B cell (primary cell): ENCODE measurements around the gene KRTAP5-10. TPM values are rescaled to one million over a fixed set of nuclear protein-coding genes. Genes with fewer than 3 reads are reported as not detected.

ENCODE experiments used
- ATAC-seq: fragments of 200-7000 bp; cut with Tn5 transposase; one replicate; pipeline ENCODE4 v1.10.0; 2021; ENCODE audit warnings: low read depth, mild to moderate bottlenecking, moderate number of reproducible peaks, moderate library complexity
- CTCF ChIA-PET: fragments of 350-600 bp; sonication (Branson Sonifier 250); formaldehyde crosslinking; loops from one replicate; lab custom pipeline; 2021; ENCODE audit warnings: antibody characterized with exemption, inconsistent platforms; lab: Charles Lee
- POLR2A ChIA-PET: fragments of 350-600 bp; sonication (Branson Sonifier 250); formaldehyde crosslinking; loops from one replicate; lab custom pipeline; 2021; ENCODE audit warnings: antibody characterized with exemption; lab: Charles Lee
- DNase-seq: peaks from one replicate; pipeline ENCODE4 v3.0.0; 2013
- H2AFZ ChIP-seq: 2 replicates; pipeline ENCODE4 v1.6.1; 2012; ENCODE audit warnings: mild to moderate bottlenecking, low read depth, low read length; ENCODE audit not compliant: insufficient read depth, poor library complexity, severe bottlenecking
- H3K27ac ChIP-seq, 2 donors: 1 replicate in 1 of 2; 2 replicates in 1 of 2; pipeline ENCODE4 v1.5.1; 2012 to 2013; ENCODE audit warnings: low read length in 2 of 2, mild to moderate bottlenecking in 2 of 2, moderate library complexity in 1 of 2
- H3K27me3 ChIP-seq, 4 experiments: fragments of 200-600 bp in 1 of 4; sonication (generic) in 1 of 4; replicated peaks in 1 of 4; 1 replicate in 2 of 4; 2 replicates in 2 of 4; pipeline versions ENCODE4 v1.6.1 to v1.7.0; 2013 to 2016; ENCODE audit warnings: low read length in 3 of 4, mild to moderate bottlenecking in 2 of 4, mixed read lengths in 1 of 4, moderate library complexity in 1 of 4; ENCODE audit not compliant: insufficient read depth in 4 of 4, control insufficient read depth in 3 of 4; ENCODE audit errors: control extremely low read depth in 1 of 4
- H3K36me3 ChIP-seq, 2 experiments: replicated peaks in 1 of 2; 1 replicate in 1 of 2; 2 replicates in 1 of 2; pipeline versions ENCODE4 v1.6.1 to v1.7.1; 2013; ENCODE audit warnings: low read length in 1 of 2; ENCODE audit not compliant: insufficient read depth in 2 of 2, control insufficient read depth in 1 of 2; ENCODE audit errors: control extremely low read depth in 1 of 2, extremely low read depth in 1 of 2
- H3K4me1 ChIP-seq, 2 donors: fragments of 200-600 bp in 1 of 2; sonication (generic) in 1 of 2; 1 replicate in 1 of 2; 2 replicates in 1 of 2; pipeline versions ENCODE4 v1.5.1 to v1.6.1; 2013 to 2017; ENCODE audit warnings: low read length in 2 of 2; ENCODE audit not compliant: control insufficient read depth in 2 of 2, insufficient read depth in 2 of 2
- H3K4me2 ChIP-seq: replicated peaks from 2 replicates; pipeline ENCODE3; 2012; ENCODE audit warnings: mild to moderate bottlenecking, low read depth, low read length; ENCODE audit not compliant: poor library complexity, severe bottlenecking
- H3K4me3 ChIP-seq, 5 experiments: fragments of 200-600 bp in 1 of 5; sonication (generic) in 1 of 5; 1 replicate in 3 of 5; 2 replicates in 2 of 5; pipeline versions ENCODE4 v1.5.1 to v1.7.0; 2011 to 2016; ENCODE audit warnings: low read length in 4 of 5, mild to moderate bottlenecking in 4 of 5, low read depth in 2 of 5, control low read depth in 1 of 5, moderate library complexity in 1 of 5; ENCODE audit not compliant: insufficient read depth in 1 of 5; ENCODE audit errors: control extremely low read depth in 1 of 5, extremely low read depth in 1 of 5
- H3K79me2 ChIP-seq: fragments of 200-600 bp; sonication (generic); one replicate; pipeline ENCODE4 v1.6.0; 2016; ENCODE audit warnings: low read length; ENCODE audit not compliant: control insufficient read depth, insufficient read depth
- H3K9ac ChIP-seq: fragments of 200-600 bp; sonication (generic); 2 replicates; pipeline ENCODE4 v1.6.1; 2017; ENCODE audit warnings: mild to moderate bottlenecking, low read length, moderate library complexity
- H3K9me3 ChIP-seq, 3 donors: one replicate each; pipeline versions ENCODE4 v1.6.1 to v1.7.1; 2013; ENCODE audit warnings: low read length in 2 of 3; ENCODE audit not compliant: control insufficient read depth in 2 of 3, insufficient read depth in 1 of 3; ENCODE audit errors: control extremely low read depth in 1 of 3
- H4K20me1 ChIP-seq: 2 replicates; pipeline ENCODE4 v1.6.0; 2012; ENCODE audit warnings: mild to moderate bottlenecking, low read length; ENCODE audit not compliant: insufficient read depth, control insufficient read depth, poor library complexity, severe bottlenecking
- H3K27ac Mint-ChIP-seq: one replicate; pipeline ENCODE4 v1.8.0; 2021; ENCODE audit warnings: mixed read lengths
- H3K27me3 Mint-ChIP-seq: one replicate; pipeline ENCODE4 v1.8.0; 2021; ENCODE audit warnings: mixed read lengths
- H3K4me1 Mint-ChIP-seq: one replicate; pipeline ENCODE4 v1.8.0; 2021; ENCODE audit warnings: mixed read lengths
- H3K4me3 Mint-ChIP-seq: one replicate; pipeline ENCODE4 v1.8.0; 2021; ENCODE audit warnings: mixed read lengths
- H3K9me3 Mint-ChIP-seq: one replicate; pipeline ENCODE4 v1.8.0; 2022; ENCODE audit warnings: mixed read lengths; ENCODE audit not compliant: insufficient read depth
- CTCF ChIP-seq: fragments of 200-600 bp; IDR thresholded peaks from one replicate; pipeline ENCODE4 v1.8.0; 2022; ENCODE audit warnings: antibody characterized with exemption, mild to moderate bottlenecking
- EZH2 ChIP-seq: IDR thresholded peaks from 2 replicates; pipeline ENCODE4 v1.6.1; 2012; ENCODE audit warnings: borderline replicate concordance, low read depth, mild to moderate bottlenecking, moderate library complexity, low read length; ENCODE audit not compliant: insufficient read depth, poor library complexity, severe bottlenecking
- WGBS: methylation state at CpG from one replicate; pipeline ENCODE4 v1.1.5; 2013; ENCODE audit warnings: missing lambda C conversion rate; ENCODE audit not compliant: insufficient coverage; 5-methylcytosine and 5-hydroxymethylcytosine counted together
- intact Hi-C: fragments of 100-400 bp; cut with micrococcal nuclease; formaldehyde crosslinking; loops from one replicate; pipeline ENCODE4 v1.10.0; 2022
- polyA minus RNA-seq: library from RNA; depleted of rRNA, polyadenylated mRNA; stranded (reverse); fragments of >200 nt; gene quantifications from 2 replicates; pipeline ENCODE4 v1.2.3, GENCODE V29; 2012
- polyA plus RNA-seq: library from polyadenylated mRNA; depleted of rRNA; stranded (reverse); fragments of >200 nt; gene quantifications from 2 replicates; pipeline ENCODE4 v1.2.3, GENCODE V29; 2012
- total RNA-seq, 2 donors: library from RNA; stranded (reverse); fragments of 120-200 nt in 1 of 2; gene quantifications; 1 replicate in 1 of 2; 2 replicates in 1 of 2; pipeline versions ENCODE4 v1.2.3 to v1.2.4, GENCODE V29; 2013 to 2022

KRTAP5-10 gene
- 0.27 TPM in 1 of 2 replicates, not detected in the other for total RNA-seq
- not detected for total RNA-seq (2013)
- polyA plus RNA-seq = 0.19 TPM in 1 of 2 replicates, not detected in the other
- polyA minus RNA-seq = not detected in 2 replicates

- no peak within 1 kb of the TSS for H3K4me2 ChIP-seq
- H3K9ac ChIP-seq = no peak within 1 kb of the TSS
- peaks cover 0 to 4% of the 10 kb centered on the region in 2 donors for H3K4me1 ChIP-seq
- ATAC-seq = no peak
- ChIA-PET POLR2A (no interaction called here), CTCF (no interaction called here)
- intact Hi-C loops = no loop called here
- H3K9me3 Mint-ChIP-seq = peaks cover 2% of the 10 kb centered on the region
- H3K4me1 Mint-ChIP-seq = no peaks in the 10 kb centered on the region
- no peak for DNase-seq
- no peak within 1 kb of the TSS for H3K27ac ChIP-seq
- no peak within 1 kb of the TSS for H3K27ac Mint-ChIP-seq
- H3K4me3 ChIP-seq = no peak within 1 kb of the TSS
- H3K9me3 ChIP-seq = no peaks in the 10 kb centered on the region
- no peaks in the 10 kb centered on the region for H3K79me2 ChIP-seq
- 13% methylated on average over 3 of the region's 5 CpGs for WGBS
- no peaks in the 10 kb centered on the region for H4K20me1 ChIP-seq
- TF ChIP-seq EZH2 = no peak
- TF ChIP-seq CTCF = no peak
- no peaks in the 10 kb centered on the region for H3K36me3 ChIP-seq
- no peak within 1 kb of the TSS for H2AFZ ChIP-seq
- peaks cover 43% of the 10 kb centered on the region for H3K27me3 Mint-ChIP-seq
- H3K27me3 ChIP-seq = peaks cover 0 to 16% (median 10%) of the 10 kb centered on the region in 4 experiments
- no peak within 1 kb of the TSS for H3K4me3 Mint-ChIP-seq
Measured at GRCh38 chr11:71565263-71565662, at the start of gene KRTAP5-10. Gene KRTAP5-10, plus strand, starts transcription at chr11:71565563. Its CDS starts 25 bp downstream, at chr11:71565588.

GRCh38 chr11:71518506-71519471 lies 46.6 kb upstream of the KRTAP5-10 start:
- Histone ChIP-seq H2AFZ (no peak overlapping the region), H3K4me2 (no peak overlapping the region), H3K4me1 (no peaks in the 10 kb centered on the region), H4K20me1 (no peaks in the 10 kb centered on the region), H3K9me3 (peaks cover 0 to 6% (median 0%) of the 10 kb centered on the region in 3 donors), H3K27ac (no peak overlapping the region), H3K79me2 (no peaks in the 10 kb centered on the region), H3K9ac (no peak overlapping the region), H3K4me3 (no peak overlapping the region), H3K27me3 (no peaks in the 10 kb centered on the region), H3K36me3 (no peaks in the 10 kb centered on the region)
- no peak overlapping the region for H3K4me3 Mint-ChIP-seq
- H3K27me3 Mint-ChIP-seq = no peaks in the 10 kb centered on the region
- no peak for ATAC-seq
- WGBS = 95% methylated on average over 51 of the region's 55 CpGs
- no peak overlapping the region for H3K27ac Mint-ChIP-seq
- ChIA-PET CTCF (no interaction called here), POLR2A (no interaction called here)
- H3K9me3 Mint-ChIP-seq = peaks cover 6% of the 10 kb centered on the region
- no peak for DNase-seq
- TF ChIP-seq EZH2 (no peak), CTCF (no peak)
- no peaks in the 10 kb centered on the region for H3K4me1 Mint-ChIP-seq
- intact Hi-C loops = no loop called here
